Hepatocyte (in vitro differentiated cells): ENCODE results near the gene DLEC1.

Source experiments
- EZH2 ChIP-seq: fragments of 200-600 bp; sonication (generic); IDR thresholded peaks from 2 replicates; pipeline ENCODE4 v1.6.1; 2016; ENCODE audit warnings: antibody characterized with exemption, mild to moderate bottlenecking, borderline replicate concordance
- TF ChIP-seq, protein P1 (sequence below): fragments of 200-600 bp; sonication (generic); IDR thresholded peaks from 2 replicates; pipeline ENCODE4 v1.5.1; 2016; ENCODE audit warnings: antibody characterized with exemption, mild to moderate bottlenecking; ENCODE audit not compliant: poor library complexity

DNA sequence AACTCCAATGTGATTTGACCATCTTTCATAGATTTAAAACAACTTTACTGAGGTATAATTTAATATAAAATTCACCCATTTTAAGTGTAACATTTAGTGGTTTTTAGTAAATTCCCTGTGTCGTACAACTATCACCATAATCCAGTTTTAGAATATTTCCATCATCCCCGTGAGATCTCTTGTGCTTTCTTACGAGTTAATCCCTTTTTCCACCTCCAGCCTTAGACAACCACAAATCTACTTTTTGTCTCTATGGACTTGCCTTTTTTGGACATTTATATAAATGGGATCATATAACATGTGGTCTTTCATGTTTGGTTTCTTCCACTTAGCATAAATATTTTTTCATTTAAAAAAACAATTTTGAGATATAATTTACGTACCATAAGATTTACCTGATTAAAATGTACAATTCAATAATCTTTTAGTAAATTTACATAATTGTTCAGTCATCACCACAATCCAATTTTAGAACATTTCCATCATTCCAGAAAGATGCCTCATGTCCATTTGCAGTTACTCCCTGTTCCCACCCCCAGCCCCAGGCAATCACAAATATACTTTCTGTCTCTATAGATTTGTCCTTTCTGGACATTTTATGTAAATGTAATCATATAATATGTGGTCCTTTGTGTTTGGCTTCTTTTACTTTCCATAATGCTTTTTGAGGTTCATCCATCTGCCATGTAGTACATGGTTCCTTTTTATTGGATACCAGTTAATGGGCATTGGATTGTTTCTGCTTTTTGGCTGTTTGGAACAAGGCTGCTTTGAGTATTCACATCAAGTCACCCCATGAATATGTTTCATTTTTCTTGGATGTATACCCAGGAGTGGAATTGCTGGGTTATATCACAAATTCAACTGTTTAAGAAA lies 129.4 kb downstream of the DLEC1 start:
- TF ChIP-seq, protein P1, sequence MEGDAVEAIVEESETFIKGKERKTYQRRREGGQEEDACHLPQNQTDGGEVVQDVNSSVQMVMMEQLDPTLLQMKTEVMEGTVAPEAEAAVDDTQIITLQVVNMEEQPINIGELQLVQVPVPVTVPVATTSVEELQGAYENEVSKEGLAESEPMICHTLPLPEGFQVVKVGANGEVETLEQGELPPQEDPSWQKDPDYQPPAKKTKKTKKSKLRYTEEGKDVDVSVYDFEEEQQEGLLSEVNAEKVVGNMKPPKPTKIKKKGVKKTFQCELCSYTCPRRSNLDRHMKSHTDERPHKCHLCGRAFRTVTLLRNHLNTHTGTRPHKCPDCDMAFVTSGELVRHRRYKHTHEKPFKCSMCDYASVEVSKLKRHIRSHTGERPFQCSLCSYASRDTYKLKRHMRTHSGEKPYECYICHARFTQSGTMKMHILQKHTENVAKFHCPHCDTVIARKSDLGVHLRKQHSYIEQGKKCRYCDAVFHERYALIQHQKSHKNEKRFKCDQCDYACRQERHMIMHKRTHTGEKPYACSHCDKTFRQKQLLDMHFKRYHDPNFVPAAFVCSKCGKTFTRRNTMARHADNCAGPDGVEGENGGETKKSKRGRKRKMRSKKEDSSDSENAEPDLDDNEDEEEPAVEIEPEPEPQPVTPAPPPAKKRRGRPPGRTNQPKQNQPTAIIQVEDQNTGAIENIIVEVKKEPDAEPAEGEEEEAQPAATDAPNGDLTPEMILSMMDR, result no peak
- TF ChIP-seq EZH2, result no peak
